ENCODE measurements around the gene OTOGL. TPM values are rescaled to one million over a fixed set of nuclear protein-coding genes. Genes with fewer than 3 reads are reported as not detected.

OTOGL gene
- total RNA-seq, 1 experiment from 2014 or later, result not detected

- H2AFZ ChIP-seq, result no peak overlapping the region
- CTCF ChIA-PET, result interaction anchor here (0.6 kb wide), 1 partner anchor 294 kb away, joined by 4 read pairs; no protein-coding TSS in a partner anchor
- TF ChIP-seq CTCF (conservative IDR thresholded peaks at IDR 0.05), result no peak
- TF ChIP-seq EZH2 (IDR thresholded peaks at IDR 0.05; ENCODE audit: low read depth), result no peak
- peaks cover 4% of the 10 kb centered on the region; the same call in 1 of the 2 replicates for H3F3A ChIP-seq (ENCODE audit: insufficient read depth, low read depth)
- H3K4me2 ChIP-seq, result no peak overlapping the region
- no TSS peak for BruUV-seq (replicated peaks)
- intact Hi-C loops (cut with micrococcal nuclease; ENCODE audit: unreplicated experiment), result loop anchor here (10.0 kb wide), 3 partner anchors 225 to 1435 kb away; no protein-coding TSS in a partner anchor
- H3K36me3 ChIP-seq (ENCODE audit: low read depth), result no peaks in the 10 kb centered on the region
- H3K9me3 ChIP-seq (ENCODE audit: insufficient read depth, low read depth), result no peaks in the 10 kb centered on the region
- H3K4me3 ChIP-seq, result no peak overlapping the region
- POLR2A ChIA-PET (ENCODE audit: unreplicated experiment), result no interaction called here
- H4K20me1 ChIP-seq (ENCODE audit: insufficient read depth), result no peaks in the 10 kb centered on the region; the same call in 1 of the 2 replicates
- no peak for DNase-seq
- H3K27ac ChIP-seq, result no peak overlapping the region
- no peaks in the 10 kb centered on the region; the same call in 1 of the 2 replicates for H3K9me2 ChIP-seq (ENCODE audit: insufficient read depth)
- no peaks in the 10 kb centered on the region for H3K27me3 ChIP-seq (ENCODE audit: insufficient read depth, low read depth)
- peaks cover 4% of the 10 kb centered on the region; the same call in 1 of the 2 replicates for H3K4me1 ChIP-seq (replicated peaks; ENCODE audit: insufficient read depth)
- no peaks in the 10 kb centered on the region for H3K79me2 ChIP-seq (ENCODE audit: low read depth)
Measured at GRCh38 chr12:80190001-80190400, 90.7 kb downstream of the OTOGL start.

GRCh38 chr12:80192087-80192486 is 92.8 kb downstream of the OTOGL start:
- no peaks in the 10 kb centered on the region; the same call in 1 of the 2 replicates for H4K20me1 ChIP-seq (ENCODE audit: insufficient read depth)
- peaks cover 4% of the 10 kb centered on the region; the same call in 1 of the 2 replicates for H3K4me1 ChIP-seq (replicated peaks; ENCODE audit: insufficient read depth)
- no peaks in the 10 kb centered on the region for H3K27me3 ChIP-seq (ENCODE audit: insufficient read depth, low read depth)
- ChIA-PET CTCF (no interaction called here), POLR2A (ENCODE audit: unreplicated experiment) (no interaction called here)
- H2AFZ ChIP-seq, result no peak overlapping the region
- intact Hi-C loops (cut with micrococcal nuclease; ENCODE audit: unreplicated experiment), result loop anchor here (2.0 to 10.0 kb wide), 4 partner anchors 223 to 1433 kb away; no protein-coding TSS in a partner anchor
- H3K27ac ChIP-seq, result no peak overlapping the region
- no peak for DNase-seq
- no peaks in the 10 kb centered on the region for H3K79me2 ChIP-seq (ENCODE audit: low read depth)
- H3F3A ChIP-seq (ENCODE audit: insufficient read depth, low read depth), result peaks cover 4% of the 10 kb centered on the region; the same call in 1 of the 2 replicates
- no peak overlapping the region for H3K4me2 ChIP-seq
- H3K4me3 ChIP-seq, result no peak overlapping the region
- no peaks in the 10 kb centered on the region; the same call in 1 of the 2 replicates for H3K9me2 ChIP-seq (ENCODE audit: insufficient read depth)
- H3K9me3 ChIP-seq (ENCODE audit: insufficient read depth, low read depth), result no peaks in the 10 kb centered on the region
- TF ChIP-seq CTCF (conservative IDR thresholded peaks at IDR 0.05) (no peak), EZH2 (IDR thresholded peaks at IDR 0.05; ENCODE audit: low read depth) (no peak)
- no peaks in the 10 kb centered on the region for H3K36me3 ChIP-seq (ENCODE audit: low read depth)
- no TSS peak for BruUV-seq (replicated peaks)

- Histone ChIP-seq H3K4me3 (no peak overlapping the region), H2AFZ (no peak overlapping the region), H3K79me2 (ENCODE audit: low read depth) (no peaks in the 10 kb centered on the region), H3K9me3 (ENCODE audit: insufficient read depth, low read depth) (no peaks in the 10 kb centered on the region), H3K27me3 (ENCODE audit: insufficient read depth, low read depth) (no peaks in the 10 kb centered on the region), H4K20me1 (ENCODE audit: insufficient read depth) (no peaks in the 10 kb centered on the region; the same call in 1 of the 2 replicates), H3K36me3 (ENCODE audit: low read depth) (no peaks in the 10 kb centered on the region), H3F3A (ENCODE audit: insufficient read depth, low read depth) (no peaks in the 10 kb centered on the region), H3K4me1 (replicated peaks; ENCODE audit: insufficient read depth) (no peaks in the 10 kb centered on the region), H3K9me2 (ENCODE audit: insufficient read depth) (peaks cover 1% of the 10 kb centered on the region; the same call in 1 of the 2 replicates), H3K4me2 (no peak overlapping the region), H3K27ac (no peak overlapping the region)
- POLR2A ChIA-PET (ENCODE audit: unreplicated experiment), result no interaction called here
- DNase-seq, result no peak
- CTCF ChIA-PET, result no interaction called here
- no peak for TF ChIP-seq CTCF (conservative IDR thresholded peaks at IDR 0.05)
- TF ChIP-seq EZH2 (IDR thresholded peaks at IDR 0.05; ENCODE audit: low read depth), result no peak
- intact Hi-C loops (cut with micrococcal nuclease; ENCODE audit: unreplicated experiment), result loop anchor here (2.0 to 10.0 kb wide), 4 partner anchors 221 to 1431 kb away; no protein-coding TSS in a partner anchor
- BruUV-seq (replicated peaks), result no TSS peak
Measured at GRCh38 chr12:80193865-80194264, 94.5 kb downstream of the OTOGL start.
